DND-41 (cell line): ENCODE results near the gene JSRP1.

Source experiments
- CTCF ChIP-seq: IDR thresholded peaks from 2 replicates; pipeline ENCODE4 v1.5.1; 2012; ENCODE audit warnings: borderline replicate concordance, low read length, moderate library complexity, mild to moderate bottlenecking; ENCODE audit not compliant: poor library complexity, severe bottlenecking; ENCODE audit errors: extremely low read depth
- EZH2 ChIP-seq: IDR thresholded peaks from 3 replicates; pipeline ENCODE4 v1.6.1; 2012; ENCODE audit warnings: borderline replicate concordance, low read depth, mild to moderate bottlenecking, moderate library complexity, low read length, inconsistent platforms; ENCODE audit not compliant: severe bottlenecking

DNA sequence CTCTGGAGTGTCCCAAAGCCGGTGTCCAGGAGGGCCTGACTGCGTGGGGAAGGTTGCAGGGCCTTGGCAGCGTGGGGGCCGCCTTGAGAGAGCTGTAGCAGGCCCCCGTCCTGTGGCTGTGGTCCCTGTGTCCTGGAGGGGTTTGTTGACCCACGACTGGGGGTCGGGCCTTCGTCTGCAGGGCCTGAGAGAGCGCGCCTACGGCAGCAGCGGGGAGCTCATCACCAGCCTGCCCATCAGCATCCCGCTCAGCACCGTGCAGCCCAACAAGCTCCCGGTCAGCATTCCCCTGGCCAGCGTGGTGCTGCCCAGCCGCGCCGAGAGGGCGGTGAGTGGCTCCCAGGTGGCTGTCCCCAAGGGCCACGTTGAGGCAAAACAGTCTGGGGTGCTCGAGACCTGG lies 38.6 kb downstream of the JSRP1 start:
- TF ChIP-seq CTCF (no peak), EZH2 (no peak)
